HG03103 (cell line): ENCODE data around the gene RAB17.
"Not testable (repeated sequence)": the region's sequence is repeated elsewhere in the genome, so short reads cannot be mapped to it uniquely, and the experiment has no call there.

Source experiments
- ATAC-seq: cut with Tn5 transposase; IDR thresholded peaks from one replicate; pipeline ENCODE4 v1.9.1; 2021; ENCODE audit warnings: low read depth; ENCODE audit not compliant: unreplicated experiment

RAB17 gene

GRCh38 chr2:237600205-237600846 lies 9.8 kb upstream of the RAB17 start:
- ATAC-seq = no peak

- no peak for ATAC-seq
Measured at GRCh38 chr2:237599465-237600110, 9.1 kb upstream of the RAB17 start.

GRCh38 chr2:237598468-237599208 lies 8.1 kb upstream of the RAB17 start:
- no peak for ATAC-seq

GRCh38 chr2:237597196-237598145 lies 6.9 kb upstream of the RAB17 start:
- no peak for ATAC-seq

- no peak for ATAC-seq
Measured at GRCh38 chr2:237596520-237597195, 6.1 kb upstream of the RAB17 start.

- ATAC-seq = not testable (repeated sequence)
Measured at GRCh38 chr2:237595829-237596519, 5.4 kb upstream of the RAB17 start.

- ATAC-seq = no peak
Measured at GRCh38 chr2:237594514-237594871, 4.0 kb upstream of the RAB17 start.

GRCh38 chr2:237593596-237594320 lies 3.2 kb upstream of the RAB17 start:
- ATAC-seq = no peak

GRCh38 chr2:237593036-237593435 lies 2.5 kb upstream of the RAB17 start:
- no peak for ATAC-seq

- no peak for ATAC-seq
Measured at GRCh38 chr2:237592425-237592980, 2.0 kb upstream of the RAB17 start.

GRCh38 chr2:237591141-237591881 lies 777 bp upstream of the RAB17 start:
- no peak for ATAC-seq

GRCh38 chr2:237588044-237588696 lies 2.4 kb downstream of the RAB17 start:
- ATAC-seq = no peak

- ATAC-seq = no peak
Measured at GRCh38 chr2:237585590-237586221, 4.8 kb downstream of the RAB17 start.

- no peak for ATAC-seq
Measured at GRCh38 chr2:237583385-237584295, 6.9 kb downstream of the RAB17 start.

GRCh38 chr2:237581751-237582746 lies 8.5 kb downstream of the RAB17 start:
- ATAC-seq = no peak
